T-cell (primary cell): ENCODE measurements around the gene SLC12A6. TPM values are rescaled to one million over a fixed set of nuclear protein-coding genes. Genes with fewer than 3 reads are reported as not detected.

Experiments used
- ATAC-seq, 4 experiments: fragments of 200-7000 bp in 3 of 4; fragments of 150-1000 bp in 1 of 4; cut with Tn5 transposase; replicated peaks in 1 of 4; 1 replicate in 3 of 4; 2 replicates in 1 of 4; pipeline ENCODE4 v1.10.0; 2021; ENCODE audit warnings: moderate library complexity in 3 of 4, mild to moderate bottlenecking in 2 of 4, moderate number of reproducible peaks in 1 of 4
- CTCF ChIA-PET, 2 donors: fragments of 300-600 bp; sonication (Branson Sonifier 250); formaldehyde crosslinking; loops; one replicate each; lab custom pipeline; 2022; ENCODE audit warnings: antibody characterized with exemption in 2 of 2; lab: Charles Lee
- POLR2A ChIA-PET, 2 donors: fragments of 300-600 bp; sonication (Branson Sonifier 250); formaldehyde crosslinking; loops; one replicate each; lab custom pipeline; 2022; ENCODE audit warnings: antibody characterized with exemption in 2 of 2; lab: Charles Lee
- DNase-seq, 35 experiments: peaks; one replicate each; pipeline versions ENCODE4 v3.0.0 to v3.0.0-alpha.2; 2013 to 2023
- H3K27ac ChIP-seq: one replicate; pipeline ENCODE4 v1.5.1; 2013; ENCODE audit warnings: low read length
- H3K27me3 ChIP-seq, 2 experiments: replicated peaks in 1 of 2; 1 replicate in 1 of 2; 2 replicates in 1 of 2; pipeline versions ENCODE4 v1.6.1 to v1.7.0; 2013; ENCODE audit warnings: low read length in 1 of 2, mixed read lengths in 1 of 2; ENCODE audit not compliant: control insufficient read depth in 2 of 2, insufficient read depth in 2 of 2; ENCODE audit errors: extremely low read depth in 1 of 2
- H3K36me3 ChIP-seq, 2 donors: 1 replicate in 1 of 2; 2 replicates in 1 of 2; pipeline versions ENCODE4 v1.6.1 to v1.7.0; 2013; ENCODE audit warnings: low read length in 1 of 2; ENCODE audit not compliant: control insufficient read depth in 2 of 2, insufficient read depth in 1 of 2; ENCODE audit errors: extremely low read depth in 1 of 2
- H3K4me1 ChIP-seq, 2 experiments: 1 replicate in 1 of 2; 2 replicates in 1 of 2; pipeline versions ENCODE4 v1.6.1 to v1.7.0; 2013; ENCODE audit warnings: low read length in 2 of 2, mixed read lengths in 1 of 2; ENCODE audit not compliant: insufficient read depth in 2 of 2, control insufficient read depth in 1 of 2; ENCODE audit errors: extremely low read depth in 1 of 2
- H3K4me3 ChIP-seq, 2 donors: 1 replicate in 1 of 2; 2 replicates in 1 of 2; pipeline versions ENCODE4 v1.5.1 to v1.7.0; 2013; ENCODE audit warnings: mild to moderate bottlenecking in 2 of 2, low read length in 1 of 2, moderate library complexity in 1 of 2; ENCODE audit not compliant: control insufficient read depth in 1 of 2; ENCODE audit errors: extremely low read depth in 1 of 2
- H3K9me3 ChIP-seq: 2 replicates; pipeline ENCODE4 v1.7.0; 2013
- H3K27ac Mint-ChIP-seq, 2 donors: one replicate each; pipeline ENCODE4 v1.8.0; 2020 to 2021; ENCODE audit warnings: mild to moderate bottlenecking in 2 of 2, mixed read lengths in 2 of 2
- H3K27me3 Mint-ChIP-seq, 2 donors: one replicate each; pipeline ENCODE4 v1.8.0; 2021 to 2022; ENCODE audit warnings: mixed read lengths in 2 of 2
- H3K36me3 Mint-ChIP-seq: one replicate; pipeline ENCODE4 v1.8.0; 2021; ENCODE audit warnings: mixed read lengths
- H3K4me1 Mint-ChIP-seq, 3 donors: one replicate each; pipeline ENCODE4 v1.8.0; 2020 to 2022; ENCODE audit warnings: mixed read lengths in 3 of 3, mild to moderate bottlenecking in 1 of 3
- H3K4me3 Mint-ChIP-seq, 3 donors: one replicate each; pipeline ENCODE4 v1.8.0; 2020 to 2022; ENCODE audit warnings: mild to moderate bottlenecking in 3 of 3, mixed read lengths in 3 of 3, moderate library complexity in 3 of 3
- H3K9me3 Mint-ChIP-seq, 3 donors: one replicate each; pipeline ENCODE4 v1.8.0; 2020 to 2022; ENCODE audit warnings: mixed read lengths in 3 of 3
- WGBS: methylation state at CpG from one replicate; pipeline ENCODE4 v1.1.5; 2013; ENCODE audit warnings: missing lambda C conversion rate; ENCODE audit not compliant: insufficient coverage; 5-methylcytosine and 5-hydroxymethylcytosine counted together
- total RNA-seq, 35 experiments: library from RNA in 6 of 35; stranded (reverse) in 6 of 35; fragments of 120-200 nt in 1 of 35; gene quantifications; one replicate each; pipeline versions ENCODE4 v1.2.1 to v1.2.4 and lab custom pipeline; 2013 to 2026

Gene SLC12A6
- total RNA-seq, 5 donors from 2014 or later (not counting 1 experiment from before 2014, with no cell fraction given): 71.2 to 103 (median 77.8) TPM

DNA sequence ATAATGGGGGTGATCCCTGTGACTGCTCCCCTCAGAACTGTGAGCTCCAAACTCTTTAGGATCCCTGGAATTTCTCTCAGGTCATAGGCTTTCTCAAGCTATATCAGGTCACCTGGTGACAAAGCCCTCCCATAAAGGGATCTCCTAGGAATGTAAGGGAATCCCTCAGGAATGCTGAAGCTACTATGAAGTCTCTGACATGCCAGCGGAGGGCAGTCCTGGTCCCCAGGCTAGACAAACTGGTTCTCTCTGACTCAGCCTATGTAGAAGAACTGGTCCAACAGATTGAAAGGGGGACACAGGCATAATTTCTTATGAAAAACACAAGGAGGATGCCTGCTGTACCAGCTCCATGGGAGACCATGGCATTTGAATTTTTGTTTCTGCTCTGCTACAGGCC lies 22.7 kb upstream of the SLC12A6 start:
- Mint-ChIP-seq H3K36me3 (peaks cover 47% of the 10 kb centered on the region), H3K27ac (no peak overlapping the region), H3K9me3 (no peaks in the 10 kb centered on the region), H3K4me1 (peaks cover 8 to 17% (median 14%) of the 10 kb centered on the region in 3 donors), H3K27me3 (no peaks in the 10 kb centered on the region), H3K4me3 (no peak overlapping the region)
- ChIA-PET CTCF (interaction anchor here (0.7 to 1.0 kb wide), 2 partner anchors 17 to 118 kb away, joined by 3 to 4 read pairs; partner anchors contain the start of genes NOP10 (in 1 of the 2) and NUTM1 (in 1 of the 2)), POLR2A (no interaction called here)
- H3K9me3 ChIP-seq: no peaks in the 10 kb centered on the region
- peaks cover 0 to 10% of the 10 kb centered on the region in 2 experiments for H3K4me1 ChIP-seq
- no peak overlapping the region for H3K27ac ChIP-seq
- no peaks in the 10 kb centered on the region for H3K27me3 ChIP-seq
- WGBS: no CpG with 5 or more reads among the region's 1 CpG
- H3K4me3 ChIP-seq: no peak overlapping the region
- peaks cover 2 to 69% of the 10 kb centered on the region in 2 donors for H3K36me3 ChIP-seq
- no peak for DNase-seq
- ATAC-seq: no peak

DNA sequence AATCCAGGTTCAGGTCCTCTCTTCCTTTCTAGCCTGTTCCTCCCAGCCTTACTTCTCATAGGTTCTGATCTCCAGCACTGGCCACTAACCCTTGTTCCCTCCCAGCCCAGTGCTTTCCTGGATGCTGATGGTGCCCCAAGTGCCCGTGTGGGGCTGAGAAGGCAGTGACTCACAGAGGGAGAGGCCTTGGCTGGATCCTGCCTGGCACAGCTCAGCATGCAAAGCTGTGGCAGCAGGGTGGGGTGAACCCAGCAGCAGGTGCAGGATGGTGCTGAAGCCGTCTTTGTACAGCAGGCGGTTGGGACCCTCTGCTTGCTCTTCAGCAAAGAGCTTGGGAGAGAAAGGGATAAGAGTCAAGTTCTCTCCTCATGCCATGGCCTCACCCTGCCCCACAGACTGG lies 21.8 kb upstream of the SLC12A6 start:
- no peaks in the 10 kb centered on the region for H3K27me3 ChIP-seq
- DNase-seq (no peak), ATAC-seq (no peak)
- peaks cover 2 to 74% of the 10 kb centered on the region in 2 donors for H3K36me3 ChIP-seq
- Mint-ChIP-seq H3K27ac (no peak overlapping the region), H3K9me3 (no peaks in the 10 kb centered on the region), H3K4me1 (peaks cover 0 to 11% (median 6%) of the 10 kb centered on the region in 3 donors), H3K4me3 (no peak overlapping the region), H3K27me3 (no peaks in the 10 kb centered on the region), H3K36me3 (peaks cover 51% of the 10 kb centered on the region)
- no peak overlapping the region for H3K4me3 ChIP-seq
- H3K4me1 ChIP-seq: peaks cover 0 to 2% of the 10 kb centered on the region in 2 experiments
- ChIA-PET POLR2A (no interaction called here), CTCF (no interaction called here)
- H3K9me3 ChIP-seq: no peaks in the 10 kb centered on the region
- WGBS: no CpG with 5 or more reads among the region's 3 CpGs
- H3K27ac ChIP-seq: no peak overlapping the region

DNA sequence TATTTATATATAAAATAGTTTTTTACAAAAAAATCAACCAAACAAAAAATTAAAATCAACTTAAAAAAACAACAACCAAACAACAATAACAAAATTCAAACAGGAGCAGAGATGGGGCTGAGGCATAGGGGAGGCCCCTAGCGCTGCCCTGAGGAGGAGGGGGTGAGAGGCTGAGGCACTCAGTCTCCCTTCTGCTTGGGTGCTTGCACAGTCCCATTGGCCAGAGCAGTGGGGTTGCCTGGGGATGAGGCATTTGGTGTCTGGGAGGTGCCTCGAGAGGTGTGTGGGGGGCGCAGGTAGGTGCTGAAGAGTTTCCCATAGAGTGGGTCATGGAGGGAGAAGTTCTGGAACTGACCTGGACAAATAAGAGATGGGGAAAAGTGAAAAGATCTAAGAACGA lies 21.4 kb upstream of the SLC12A6 start:
- Histone ChIP-seq H3K27ac (no peak overlapping the region), H3K4me3 (no peak overlapping the region), H3K36me3 (peaks cover 2 to 72% of the 10 kb centered on the region in 2 donors), H3K9me3 (no peaks in the 10 kb centered on the region), H3K4me1 (peaks cover 0 to 2% of the 10 kb centered on the region in 2 experiments), H3K27me3 (no peaks in the 10 kb centered on the region)
- POLR2A ChIA-PET: no interaction called here
- CTCF ChIA-PET: interaction anchor here in 1 of 2 donors (1.3 kb wide), 1 partner anchor 8 kb away, joined by 3 read pairs; the partner anchor contains the start of gene LPCAT4
- H3K4me3 Mint-ChIP-seq: no peak overlapping the region
- peaks cover 54% of the 10 kb centered on the region for H3K36me3 Mint-ChIP-seq
- ATAC-seq (no peak), DNase-seq (no peak)
- no peak overlapping the region for H3K27ac Mint-ChIP-seq
- no peaks in the 10 kb centered on the region for H3K9me3 Mint-ChIP-seq
- 100% methylated on average over 1 of the region's 4 CpGs for WGBS
- H3K27me3 Mint-ChIP-seq: no peaks in the 10 kb centered on the region
- H3K4me1 Mint-ChIP-seq: peaks cover 0 to 11% (median 6%) of the 10 kb centered on the region in 3 donors

DNA sequence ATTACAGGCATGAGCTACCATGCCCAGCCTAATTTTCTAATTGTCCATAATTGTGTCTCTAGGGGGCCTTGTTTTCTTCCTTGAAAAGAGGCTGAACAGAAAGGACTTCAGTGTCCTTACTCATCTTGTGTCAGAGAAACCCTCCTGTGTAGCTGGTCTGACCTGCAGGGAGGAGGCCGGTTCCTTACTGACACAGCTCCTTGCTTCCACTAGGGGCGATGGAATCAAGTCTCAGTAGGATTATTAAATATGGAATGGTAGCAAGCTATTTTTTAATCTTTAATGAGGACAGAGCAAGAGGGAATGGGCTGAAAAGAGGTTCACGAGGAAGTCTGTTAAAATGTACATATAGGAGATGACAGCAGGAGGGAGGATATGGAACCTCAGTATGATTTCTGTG lies 20.8 kb upstream of the SLC12A6 start:
- DNase-seq (no peak), ATAC-seq (no peak)
- POLR2A ChIA-PET: no interaction called here

DNA sequence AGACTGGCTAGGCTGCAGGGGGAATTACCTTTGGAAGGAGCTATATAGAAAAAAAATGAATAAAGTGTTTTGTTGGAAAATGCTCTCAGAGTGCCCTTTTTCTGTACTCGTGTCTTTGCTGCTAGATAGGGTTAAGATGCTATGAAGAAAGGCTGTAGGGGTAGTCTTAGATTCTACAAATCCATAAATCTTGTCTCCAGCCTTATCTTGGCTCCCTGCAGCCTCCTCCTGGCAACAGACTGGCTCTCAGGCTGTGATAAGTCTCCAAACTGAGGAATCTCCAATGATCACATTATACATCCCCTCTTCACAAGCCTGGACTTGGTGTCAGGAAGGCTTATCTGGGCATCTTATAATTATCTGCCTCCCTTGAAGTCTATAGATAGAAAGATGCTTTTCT lies 20.1 kb upstream of the SLC12A6 start:
- no peak overlapping the region for H3K4me3 ChIP-seq
- H3K9me3 ChIP-seq: no peaks in the 10 kb centered on the region
- ATAC-seq: no peak
- no peak for DNase-seq
- ChIA-PET POLR2A (no interaction called here), CTCF (interaction anchor here (0.7 to 1.3 kb wide), 4 partner anchors 9 to 75 kb away, joined by 3 to 4 read pairs (median 4); partner anchors contain the start of gene LPCAT4 (in 2 of the 2))
- peaks cover 0 to 2% of the 10 kb centered on the region in 2 experiments for H3K4me1 ChIP-seq
- Mint-ChIP-seq H3K9me3 (no peaks in the 10 kb centered on the region), H3K27me3 (no peaks in the 10 kb centered on the region), H3K4me3 (no peak overlapping the region), H3K4me1 (peaks cover 0 to 5% (median 0%) of the 10 kb centered on the region in 3 donors), H3K36me3 (peaks cover 49% of the 10 kb centered on the region), H3K27ac (no peak overlapping the region)
- no CpG with 5 or more reads among the region's 1 CpG for WGBS
- peaks cover 2 to 61% of the 10 kb centered on the region in 2 donors for H3K36me3 ChIP-seq
- no peak overlapping the region for H3K27ac ChIP-seq
- no peaks in the 10 kb centered on the region for H3K27me3 ChIP-seq

More for the DNA sequence above, 20.8 kb upstream of the SLC12A6 start:
- no peak overlapping the region for H3K4me3 Mint-ChIP-seq
- Histone ChIP-seq H3K4me3 (no peak overlapping the region), H3K27me3 (no peaks in the 10 kb centered on the region), H3K36me3 (peaks cover 2 to 68% of the 10 kb centered on the region in 2 donors), H3K27ac (no peak overlapping the region), H3K4me1 (peaks cover 0 to 2% of the 10 kb centered on the region in 2 experiments), H3K9me3 (no peaks in the 10 kb centered on the region)
- no peaks in the 10 kb centered on the region for H3K9me3 Mint-ChIP-seq
- H3K27ac Mint-ChIP-seq: no peak overlapping the region
- CTCF ChIA-PET: interaction anchor here (0.7 to 1.3 kb wide), 5 partner anchors 9 to 74 kb away, joined by 3 to 8 read pairs (median 4); partner anchors contain the start of genes LPCAT4 (in 2 of the 2) and NOP10 (in 1 of the 2)
- peaks cover 54% of the 10 kb centered on the region for H3K36me3 Mint-ChIP-seq
- WGBS: 100% methylated on average over 1 of the region's 3 CpGs
- peaks cover 0 to 11% (median 4%) of the 10 kb centered on the region in 3 donors for H3K4me1 Mint-ChIP-seq
- no peaks in the 10 kb centered on the region for H3K27me3 Mint-ChIP-seq

DNA sequence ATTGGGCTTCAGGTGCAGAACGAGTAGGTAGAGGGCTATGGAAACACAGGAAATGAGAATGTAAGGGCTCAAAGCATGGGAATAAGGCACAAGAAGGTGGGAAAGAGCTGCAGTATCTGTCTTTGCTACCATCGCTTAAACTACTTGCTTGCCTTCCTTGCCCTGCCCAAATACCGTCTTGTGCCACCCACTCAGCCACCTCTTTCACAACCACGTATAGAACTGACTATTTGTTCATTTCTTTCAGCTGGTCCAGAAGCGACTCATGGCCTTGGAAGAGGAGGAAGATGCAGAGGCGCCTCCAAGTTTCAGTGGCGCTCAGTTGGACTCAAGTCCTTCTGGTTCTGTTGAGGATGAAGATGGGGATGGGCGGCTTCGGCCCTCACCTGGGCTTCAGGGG lies 17.7 kb upstream of the SLC12A6 start:
- DNase-seq (no peak), ATAC-seq (no peak)
- Mint-ChIP-seq H3K27ac (peak overlapping the region in 1 of 2 donors; percentile 12), H3K9me3 (no peaks in the 10 kb centered on the region), H3K27me3 (no peaks in the 10 kb centered on the region), H3K4me1 (no peaks in the 10 kb centered on the region), H3K4me3 (no peak overlapping the region), H3K36me3 (peaks cover 37% of the 10 kb centered on the region)
- Histone ChIP-seq H3K4me3 (no peak overlapping the region), H3K9me3 (no peaks in the 10 kb centered on the region), H3K27me3 (no peaks in the 10 kb centered on the region), H3K4me1 (no peaks in the 10 kb centered on the region), H3K27ac (no peak overlapping the region), H3K36me3 (peaks cover 2 to 42% of the 10 kb centered on the region in 2 donors)
- ChIA-PET POLR2A (interaction anchor here in 1 of 2 donors (0.5 kb wide), 1 partner anchor 315 kb away, joined by 5 read pairs; no protein-coding TSS in a partner anchor), CTCF (interaction anchor here in 1 of 2 donors (1.0 kb wide), 1 partner anchor 11 kb away, joined by 3 read pairs; no protein-coding TSS in a partner anchor)
- WGBS: 82% methylated on average over 5 of the region's 9 CpGs
